ENCODE results near the gene IDH3B.
"Not testable (repeated sequence)": the region's sequence is repeated elsewhere in the genome, so short reads cannot be mapped to it uniquely, and the experiment has no call there.

GRCh38 chr20:2684817-2685216, 20.8 kb upstream of the IDH3B start:
- not testable (repeated sequence) for TF ChIP-seq CTCF (conservative IDR thresholded peaks at IDR 0.05; ENCODE audit: low read length); EZH2phosphoT487 (IDR thresholded peaks at IDR 0.05; ENCODE audit: borderline replicate concordance)

Data from Loucy (cell line).